Panc1 (cell line): Measurements from ENCODE around the gene DLX3.

Experiments
- CTCF ChIP-seq: fragments of 450-650 bp; IDR thresholded peaks from 2 replicates; pipeline ENCODE4 v1.5.1; 2017; ENCODE audit warnings: mild to moderate bottlenecking
- POLR2AphosphoS5 ChIP-seq: IDR thresholded peaks from 2 replicates; pipeline ENCODE4 v1.6.1; 2012; ENCODE audit warnings: mild to moderate bottlenecking, low read depth, low read length, moderate library complexity
- REST ChIP-seq, 2 experiments: IDR thresholded peaks; 2 replicates each; pipeline ENCODE4 v1.6.1; 2011 to 2012; ENCODE audit warnings: low read depth in 2 of 2, control low read depth in 1 of 2, low read length in 1 of 2, mild to moderate bottlenecking in 1 of 2, moderate library complexity in 1 of 2; ENCODE audit not compliant: insufficient read depth in 1 of 2
- TCF7L2 ChIP-seq: IDR thresholded peaks from 2 replicates; pipeline ENCODE4 v1.6.1; 2011; ENCODE audit warnings: mild to moderate bottlenecking, low read depth, low read length, inconsistent platforms

GRCh38 chr17:50043290-50044148 lies 48.5 kb upstream of the DLX3 start:
- TF ChIP-seq CTCF, result no peak
- TF ChIP-seq POLR2AphosphoS5, result no peak
- TF ChIP-seq REST (IDR thresholded peaks at IDR 0.05; ENCODE audit: insufficient read depth in 1 of 2, low read depth in 2 of 2, low read length in 1 of 2), result no peak
- no peak for TF ChIP-seq TCF7L2
